Umbilical cord (tissue), 2 donors: ENCODE measurements around the gene ANKRD11. TPM values are rescaled to one million over a fixed set of nuclear protein-coding genes. Genes with fewer than 3 reads are reported as not detected.

Source experiments
- DNase-seq: peaks from one replicate; pipeline ENCODE4 v3.0.0-alpha.2; 2015; ENCODE audit warnings: low spot score
- total RNA-seq: library from RNA; depleted of rRNA; stranded (reverse); fragments of >200 nt; gene quantifications from one replicate; pipeline ENCODE4 v1.2.3, GENCODE V29; 2014; ENCODE audit warnings: low replicate concordance; ENCODE audit not compliant: insufficient read depth

ANKRD11 gene
- total RNA-seq, 1 donor from 2014 or later: 43.8 TPM

- no peak for DNase-seq
Observed at GRCh38 chr16:89349947-89350633, 140.3 kb downstream of the ANKRD11 start.

DNA sequence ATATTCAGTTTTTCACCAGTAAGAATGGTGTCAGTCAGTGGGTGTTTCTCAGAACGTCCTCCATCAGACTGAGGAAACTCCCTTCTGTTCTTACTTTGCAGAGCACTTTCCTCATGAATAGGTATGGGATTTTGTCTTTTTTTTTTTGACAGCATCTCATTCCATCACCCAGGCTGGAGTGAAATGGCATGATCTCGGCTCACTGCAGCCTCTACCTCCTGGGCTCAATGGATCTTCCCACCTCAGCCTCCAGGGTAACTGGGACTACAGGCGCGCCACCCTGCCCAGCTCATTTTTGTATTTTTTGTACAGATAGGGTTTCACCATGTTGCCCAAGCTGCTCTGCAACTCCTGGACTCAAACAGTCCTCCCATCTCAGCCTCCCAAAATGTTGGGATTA lies 142.6 kb downstream of the ANKRD11 start:
- no peak for DNase-seq

DNA sequence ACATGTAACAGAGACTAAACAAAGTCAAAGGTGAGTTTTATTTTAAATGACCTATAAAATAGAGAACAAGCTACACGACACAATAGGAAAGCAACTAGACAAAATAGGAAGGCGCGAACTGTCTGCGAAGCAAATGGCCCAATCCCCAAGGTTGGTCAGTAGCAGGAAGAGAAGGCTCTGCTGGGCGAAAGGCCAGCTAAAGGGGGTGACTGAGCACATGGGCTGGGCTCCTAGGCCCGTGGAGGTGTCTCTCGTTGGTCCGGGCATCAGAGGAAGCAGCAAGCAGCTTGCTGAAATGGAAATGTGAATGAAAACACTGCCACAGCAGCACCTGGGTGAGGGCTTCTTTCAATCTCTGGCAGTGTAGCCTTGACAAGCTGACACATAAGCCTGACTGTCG lies 143.5 kb downstream of the ANKRD11 start:
- no peak for DNase-seq

DNA sequence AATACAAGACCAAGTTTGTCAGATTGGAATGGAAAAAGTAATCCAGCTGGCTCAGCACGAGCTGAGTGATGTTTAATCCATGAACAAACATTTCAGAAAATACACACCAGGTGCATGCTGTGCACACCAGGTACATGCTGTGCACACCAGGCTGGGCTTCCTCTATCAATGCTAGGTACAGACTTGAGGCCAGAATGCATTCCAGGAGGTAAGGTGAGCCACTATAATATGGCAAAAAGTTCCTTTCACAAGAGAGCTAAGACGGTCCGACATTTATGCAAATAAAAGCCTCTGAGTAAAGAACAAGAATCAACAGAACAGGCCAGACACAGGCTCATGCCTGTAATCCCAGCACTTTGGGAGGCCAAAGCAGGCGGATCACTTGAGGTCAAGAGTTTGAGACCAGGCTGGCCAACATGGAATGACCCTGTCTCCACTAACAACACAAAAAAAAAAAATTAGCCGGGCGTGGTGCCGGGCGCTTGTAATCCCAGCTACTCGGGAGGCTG lies 144.7 kb downstream of the ANKRD11 start:
- DNase-seq: peak; percentile 43

DNA sequence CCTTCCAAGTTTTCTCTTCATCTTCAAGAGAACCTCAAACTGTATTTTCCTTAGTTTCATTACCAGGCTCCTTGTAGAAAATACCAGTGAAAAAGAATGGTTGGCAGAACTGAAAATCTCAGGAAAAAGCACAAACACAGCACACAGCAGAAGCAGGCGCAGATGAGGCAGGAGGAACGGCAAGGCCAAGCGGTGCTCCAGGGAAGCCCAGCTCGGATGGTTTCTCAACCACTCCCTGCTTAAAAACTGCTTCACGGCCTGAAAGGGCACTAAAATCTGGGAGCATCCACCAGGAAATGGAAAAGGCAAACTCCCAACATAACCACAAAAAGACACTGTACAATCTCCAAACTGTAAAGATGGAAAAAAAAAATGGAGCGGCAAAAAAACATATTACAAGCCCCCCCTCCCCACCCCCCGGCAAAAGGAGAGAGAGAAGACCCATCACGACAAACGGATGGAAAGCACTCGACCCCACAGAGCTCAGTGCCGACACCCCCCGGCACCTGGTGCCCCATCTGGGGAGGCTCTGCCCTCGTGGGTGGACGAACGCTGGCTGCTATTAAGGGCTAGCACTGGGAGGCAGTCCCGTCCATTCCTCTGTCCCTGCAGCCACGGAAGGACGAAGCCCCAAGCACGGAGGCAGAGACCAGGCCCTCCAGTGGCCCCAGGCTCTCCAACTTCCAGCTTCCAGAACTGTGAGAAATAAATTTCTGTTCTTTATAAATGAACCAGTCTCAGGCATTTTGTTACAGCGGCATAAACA lies 145.3 kb downstream of the ANKRD11 start:
- DNase-seq: no peak

DNA sequence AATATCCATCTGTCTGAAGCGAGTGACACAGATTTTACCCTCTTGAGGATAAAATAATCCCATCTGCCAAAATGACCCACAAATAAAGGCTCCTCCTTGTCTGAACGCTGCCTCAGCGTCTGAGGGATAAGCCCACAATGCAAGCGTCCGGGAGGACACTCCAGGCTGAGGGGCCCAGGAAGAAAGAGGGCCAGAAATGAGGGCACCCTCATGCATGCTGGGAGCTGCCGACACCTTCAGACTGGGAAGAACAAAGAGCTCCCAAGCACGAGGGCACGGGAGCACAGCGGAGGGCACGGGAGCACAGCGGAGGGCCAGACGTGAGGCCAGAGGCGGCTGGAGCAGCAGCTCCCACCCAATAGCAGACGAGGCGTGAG lies 145.9 kb downstream of the ANKRD11 start:
- DNase-seq: peak; percentile 47

DNA sequence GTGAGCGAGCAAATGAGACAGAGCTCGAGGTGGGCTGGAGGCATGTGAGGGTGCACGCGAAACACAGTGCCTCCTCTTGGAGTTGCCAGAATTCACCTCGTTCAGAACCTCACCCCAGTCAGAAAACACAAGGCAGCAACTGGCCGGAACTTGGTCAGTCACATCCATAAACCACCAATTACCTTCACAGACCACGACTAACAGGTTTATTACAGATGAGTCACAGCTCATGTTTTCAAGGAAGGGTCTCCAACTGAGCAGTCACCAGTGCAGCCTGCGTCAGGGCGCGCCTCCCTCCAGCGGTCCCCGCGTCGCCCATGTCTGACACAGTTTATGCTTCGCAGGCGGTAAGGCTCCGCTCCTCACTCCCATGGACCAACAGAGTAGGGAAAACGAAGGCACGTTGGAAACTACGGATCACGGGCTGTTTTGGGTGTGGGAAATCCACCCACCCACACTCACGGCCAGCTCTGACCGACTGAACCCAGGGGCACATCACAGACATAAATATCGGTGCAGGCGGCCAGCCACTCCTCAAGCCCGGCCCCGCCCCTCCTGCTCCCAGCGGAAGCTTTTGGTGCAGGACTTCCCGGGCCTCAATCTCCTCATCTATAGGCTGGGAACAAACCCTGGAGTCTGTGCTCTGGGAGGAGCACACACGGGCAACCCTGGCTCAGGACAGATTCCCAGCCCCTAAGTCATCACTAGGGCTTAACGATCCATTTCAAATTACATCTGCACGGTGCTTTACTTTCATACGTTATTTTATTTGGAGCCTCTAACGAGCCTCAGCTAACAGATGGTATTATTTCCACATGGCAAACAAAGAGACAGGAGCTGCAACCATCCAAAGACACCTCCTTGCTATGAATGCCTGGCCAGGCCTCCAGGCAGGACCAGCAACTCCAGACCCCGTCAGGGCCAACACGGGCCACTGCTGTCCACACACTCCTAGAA lies 146.6 kb downstream of the ANKRD11 start:
- DNase-seq: no peak

DNA sequence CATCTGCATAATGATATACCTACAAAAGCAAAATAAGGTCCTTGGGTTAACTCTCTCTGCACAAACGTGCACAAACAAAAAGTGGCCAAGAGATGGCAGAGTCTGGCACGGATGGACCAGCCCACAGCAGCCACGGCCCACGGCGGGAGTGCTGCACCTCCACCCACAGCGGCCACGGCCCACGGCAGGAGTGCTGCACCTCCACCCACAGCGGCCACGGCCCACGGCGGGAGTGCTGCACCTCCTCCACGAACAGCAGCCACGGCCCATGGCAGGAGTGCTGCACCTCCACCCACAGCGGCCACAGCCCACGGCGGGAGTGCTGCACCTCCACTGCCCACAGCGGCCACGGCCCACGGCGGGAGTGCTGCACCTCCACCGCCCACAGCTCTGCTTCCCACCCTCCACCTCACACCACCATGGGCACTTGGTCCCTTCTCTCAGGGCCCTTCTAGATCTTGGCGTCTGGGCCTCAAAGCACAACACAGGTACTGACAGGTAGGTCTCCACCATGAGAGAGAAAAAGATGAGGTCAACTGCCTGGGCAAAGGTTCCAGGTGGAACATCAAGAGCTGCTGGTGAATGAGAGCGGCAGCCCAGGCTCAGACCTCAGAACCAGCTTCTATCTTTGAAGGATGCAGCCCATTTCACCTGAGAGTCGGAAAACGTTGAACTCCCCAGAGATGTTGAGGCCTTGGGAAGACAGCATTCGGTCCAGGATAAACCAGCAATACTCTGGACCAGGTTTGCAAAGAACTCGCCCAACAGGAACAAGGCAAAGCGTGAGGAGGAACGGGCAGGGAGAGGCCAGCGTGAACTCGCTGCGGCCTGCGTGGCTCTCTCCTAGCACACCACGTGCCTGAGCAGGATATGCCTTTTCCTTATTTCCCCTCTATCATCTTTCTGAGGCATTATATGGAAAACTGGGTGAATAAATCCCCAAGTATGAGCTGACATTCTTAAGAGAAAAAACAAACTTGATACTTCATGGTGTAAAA lies 148.4 kb downstream of the ANKRD11 start:
- no peak for DNase-seq

DNA sequence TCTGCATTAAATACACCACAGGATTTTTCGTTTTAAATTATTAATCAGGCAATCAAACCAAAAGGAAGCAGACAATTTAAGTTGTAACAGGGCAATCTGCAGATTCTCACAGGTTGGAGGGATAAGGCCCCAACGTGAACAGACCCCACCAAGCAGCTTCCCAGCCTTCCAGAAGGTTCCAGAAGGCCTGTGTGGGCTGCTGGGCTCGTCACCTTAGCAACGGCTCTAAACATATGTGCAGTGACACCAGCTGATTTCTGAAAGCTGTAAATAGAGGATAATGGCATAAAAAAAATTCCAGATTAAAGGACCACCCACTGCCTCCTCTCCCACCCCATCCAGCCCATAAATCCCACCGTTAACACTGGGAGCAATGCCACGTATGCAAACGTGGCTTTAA lies 149.1 kb downstream of the ANKRD11 start:
- no peak for DNase-seq

GRCh38 chr16:89338863-89339262 lies 151.5 kb downstream of the ANKRD11 start:
- DNase-seq: no peak

DNA sequence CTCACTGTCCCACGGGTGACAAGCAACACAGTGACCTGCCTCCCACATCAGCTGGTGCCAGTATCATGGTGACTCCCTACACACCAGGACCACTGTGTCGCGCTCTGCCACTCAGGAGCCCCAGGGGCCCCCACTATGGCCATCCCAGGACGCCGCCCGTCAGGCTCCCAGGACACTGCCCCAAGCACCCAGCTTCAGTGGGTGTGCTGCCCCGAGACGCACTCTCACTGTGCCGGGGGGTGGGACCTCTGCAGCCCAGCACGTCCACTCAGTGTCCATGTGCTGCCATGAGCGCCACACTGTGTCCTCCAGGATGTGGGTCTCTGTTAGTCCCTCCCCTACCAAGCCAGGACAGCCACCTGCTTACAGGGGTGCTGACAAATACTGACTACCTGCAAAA lies 152.4 kb downstream of the ANKRD11 start:
- no peak for DNase-seq

- no peak for DNase-seq
Observed at GRCh38 chr16:89335803-89336485, 154.4 kb downstream of the ANKRD11 start.

- DNase-seq: no peak
Observed at GRCh38 chr16:89334988-89335802, 155.2 kb downstream of the ANKRD11 start.

- DNase-seq: no peak
Observed at GRCh38 chr16:89334461-89334860, 155.9 kb downstream of the ANKRD11 start.

- no peak for DNase-seq
Observed at GRCh38 chr16:89334050-89334449, 156.3 kb downstream of the ANKRD11 start.

DNA sequence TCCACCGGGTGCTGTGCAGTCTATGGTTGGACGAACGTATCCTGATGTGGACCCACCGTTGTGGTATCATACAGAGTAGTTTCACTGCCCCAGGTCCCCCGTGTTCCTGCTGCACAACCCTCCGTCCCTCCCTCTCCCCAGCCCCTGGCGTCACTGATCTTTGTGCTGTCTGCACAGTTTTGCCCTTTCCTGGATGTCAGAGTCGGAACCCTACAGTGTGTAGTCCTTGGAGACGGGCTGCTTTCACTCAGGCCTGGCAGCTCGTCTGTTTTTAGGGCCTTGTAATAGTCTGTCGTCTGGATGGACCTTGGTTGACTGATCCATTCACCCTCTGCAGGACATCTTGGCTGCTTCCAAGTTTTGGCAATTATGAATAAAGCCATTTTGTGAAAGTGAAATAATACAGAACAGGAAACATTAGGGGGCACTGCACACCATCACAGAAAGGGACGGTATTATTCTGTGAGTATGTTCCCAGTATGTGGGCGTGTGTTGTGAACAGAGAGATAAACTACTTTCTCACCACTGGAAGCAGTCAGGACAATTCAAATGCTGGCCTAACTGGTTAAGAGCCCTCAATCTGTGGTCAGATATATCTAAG lies 156.9 kb downstream of the ANKRD11 start:
- DNase-seq: peak; percentile 88

- DNase-seq: no peak
Observed at GRCh38 chr16:89332902-89333245, 157.5 kb downstream of the ANKRD11 start.

GRCh38 chr16:89332243-89332901 lies 158.0 kb downstream of the ANKRD11 start:
- no peak for DNase-seq
